HepG2 (cell line): ENCODE data around the gene ENDOU. TPM values are rescaled to one million over a fixed set of nuclear protein-coding genes. Genes with fewer than 3 reads are reported as not detected.
A peak's percentile ranks its signal among the peaks of the same experiment; 100 is the strongest.

Experiments
- AFF4 ChIP-seq: sonication (generic); formaldehyde crosslinking; IDR thresholded peaks from 2 replicates; pipeline ENCODE4 v1.4.0; 2020; ENCODE audit warnings: missing genetic modification reagents
- AKAP8 ChIP-seq: sonication (generic); formaldehyde crosslinking; IDR thresholded peaks from 2 replicates; pipeline ENCODE4 v1.5.1; 2020; ENCODE audit warnings: mild to moderate bottlenecking, missing genetic modification reagents
- ARID3A ChIP-seq: IDR thresholded peaks from 2 replicates; pipeline ENCODE4 v1.6.1; 2012; ENCODE audit warnings: low read depth, low read length, improper control_type of control experiment
- ARNTL ChIP-seq: sonication (generic); formaldehyde crosslinking; IDR thresholded peaks from 2 replicates; pipeline ENCODE4 v1.4.0; 2020; ENCODE audit warnings: mild to moderate bottlenecking, missing genetic modification reagents
- EZH2 ChIP-seq: conservative IDR thresholded peaks from 2 replicates; pipeline ENCODE4 v1.6.1; 2012; ENCODE audit warnings: mild to moderate bottlenecking, low read depth, low read length, moderate library complexity
- MEIS2 ChIP-seq: sonication (generic); formaldehyde crosslinking; IDR thresholded peaks from 2 replicates; pipeline ENCODE4 v1.9.0; 2021; ENCODE audit warnings: mild to moderate bottlenecking, missing genetic modification reagents
- MXD1 ChIP-seq: sonication (generic); formaldehyde crosslinking; IDR thresholded peaks from 2 replicates; pipeline ENCODE4 v1.4.0; 2020; ENCODE audit warnings: mild to moderate bottlenecking, missing genetic modification reagents
- NR2F6 ChIP-seq, 2 experiments: IDR thresholded peaks; 2 replicates each; pipeline ENCODE4 v1.6.1; 2016; ENCODE audit warnings: antibody characterized with exemption in 1 of 2, mild to moderate bottlenecking in 1 of 2
- SETDB1 ChIP-seq: sonication (generic); formaldehyde crosslinking; IDR thresholded peaks from 2 replicates; pipeline ENCODE4 v1.5.1; 2020; ENCODE audit warnings: missing genetic modification reagents, mild to moderate bottlenecking, borderline replicate concordance
- ZBTB34 ChIP-seq: sonication (generic); formaldehyde crosslinking; IDR thresholded peaks from 2 replicates; pipeline ENCODE4 v1.8.0; 2022; ENCODE audit warnings: mild to moderate bottlenecking, missing genetic modification reagents
- ZKSCAN1 ChIP-seq: fragments of 150-350 bp; IDR thresholded peaks from 2 replicates; pipeline ENCODE4 v1.6.1; 2014; ENCODE audit warnings: low read length
- ZNF281 ChIP-seq: sonication (generic); formaldehyde crosslinking; IDR thresholded peaks from 2 replicates; pipeline ENCODE4 v1.4.0; 2020; ENCODE audit warnings: missing genetic modification reagents, borderline replicate concordance
- ZNF703 ChIP-seq: sonication (generic); formaldehyde crosslinking; IDR thresholded peaks from 2 replicates; pipeline ENCODE4 v1.5.1; 2020; ENCODE audit warnings: missing genetic modification reagents, mild to moderate bottlenecking, moderate library complexity, borderline replicate concordance
- ZSCAN20 ChIP-seq: sonication (generic); formaldehyde crosslinking; IDR thresholded peaks from 2 replicates; pipeline ENCODE4 v1.4.0; 2020; ENCODE audit warnings: missing genetic modification reagents, mild to moderate bottlenecking, borderline replicate concordance
- polyA plus RNA-seq, 8 experiments: library from polyadenylated mRNA; depleted of rRNA in 3 of 8; stranded (reverse) in 7 of 8; unstranded in 1 of 8; fragments of >200 nt; fragmentation: Illumina TruSeq in 4 of 8; extraction: Trizol in 4 of 8; gene quantifications; 2 replicates each; pipeline versions ENCODE4 v1.2.1 to v1.2.3, GENCODE V29; 2011 to 2016; ENCODE audit warnings: low read depth in 4 of 8, missing spikeins in 1 of 8, mixed read lengths in 1 of 8; ENCODE audit not compliant: insufficient read depth in 1 of 8
- total RNA-seq, 5 experiments: library from RNA; depleted of rRNA; stranded (reverse); fragments of >200 nt; fragmentation: Illumina TruSeq; extraction: Trizol; gene quantifications; 2 replicates each; pipeline ENCODE4 v1.2.3, GENCODE V29; 2016; ENCODE audit warnings: low read depth in 1 of 5

The ENDOU gene
- total and polyA plus RNA-seq, 2 of the 13 experiments (the other 11 are each of a cell fraction or from before 2014, with no cell fraction given) = not detected

GRCh38 chr12:47758834-47759690 lies 33.8 kb upstream of the ENDOU start, which contains the start of gene RAPGEF3 (continued):
- TF ChIP-seq EZH2 = no peak
- TF ChIP-seq ZNF703 (CRISPR knock-in tag) = no peak
- no peak for TF ChIP-seq AKAP8
- TF ChIP-seq MXD1 (CRISPR knock-in tag) = peak; percentile 69; the same call in 1 of the 2 replicates
- TF ChIP-seq ZBTB34 (CRISPR knock-in tag) = no peak
- TF ChIP-seq ARNTL (CRISPR knock-in tag) = no peak
- no peak for TF ChIP-seq ZNF281
- TF ChIP-seq AFF4 (CRISPR knock-in tag) = no peak
- TF ChIP-seq MEIS2 = 0 out of 2 replicates have a peak, but pooled peaks have one; percentile 20
- no peak for TF ChIP-seq ARID3A
- TF ChIP-seq SETDB1 (CRISPR knock-in tag) = no peak
- no peak for TF ChIP-seq ZSCAN20 (CRISPR knock-in tag)
- TF ChIP-seq ZKSCAN1 = no peak
- TF ChIP-seq NR2F6 (IDR thresholded peaks at IDR 0.05) = no peak
- no peak for TF ChIP-seq NR2F6 (CRISPR knock-in tag; IDR thresholded peaks at IDR 0.05)
